Mesothelial cell of epicardium (in vitro differentiated cells): ENCODE data around the gene TMEM201. TPM values are rescaled to one million over a fixed set of nuclear protein-coding genes. Genes with fewer than 3 reads are reported as not detected.

Experiments
- DNase-seq, 2 experiments: peaks; one replicate each; pipeline ENCODE4 v3.0.0; 2021; ENCODE audit warnings: low spot score in 2 of 2; ENCODE audit not compliant: unreplicated experiment in 2 of 2
- H3K27ac Mint-ChIP-seq: 2 replicates; pipeline ENCODE4 v1.8.0; 2021; ENCODE audit warnings: mixed read lengths
- H3K27me3 Mint-ChIP-seq: 2 replicates; pipeline ENCODE4 v1.8.0; 2021; ENCODE audit warnings: low read depth, mixed read lengths
- H3K36me3 Mint-ChIP-seq: 2 replicates; pipeline ENCODE4 v1.8.0; 2021; ENCODE audit warnings: mixed read lengths
- H3K4me1 Mint-ChIP-seq: 2 replicates; pipeline ENCODE4 v1.8.0; 2021; ENCODE audit warnings: mixed read lengths
- H3K4me3 Mint-ChIP-seq: 2 replicates; pipeline ENCODE4 v1.8.0; 2021; ENCODE audit warnings: mild to moderate bottlenecking, moderate library complexity, mixed read lengths
- H3K9me3 Mint-ChIP-seq: 2 replicates; pipeline ENCODE4 v1.8.0; 2021; ENCODE audit warnings: mixed read lengths
- CTCF ChIP-seq: fragments of 200-600 bp; sonication (generic); IDR thresholded peaks from one replicate; pipeline ENCODE4 v1.5.0; 2021; ENCODE audit warnings: antibody characterized with exemption; ENCODE audit not compliant: unreplicated experiment
- total RNA-seq: library from RNA; stranded (reverse); gene quantifications from 3 replicates; pipeline ENCODE4 v1.2.1, GENCODE V29; 2021

TMEM201 gene
- total RNA-seq, 1 donor from 2014 or later = 31.8 TPM

GRCh38 chr1:9663257-9663656 is 74.5 kb downstream of the TMEM201 start:
- Mint-ChIP-seq H3K9me3 (no peaks in the 10 kb centered on the region), H3K4me3 (no peak overlapping the region), H3K4me1 (peaks cover 6% of the 10 kb centered on the region), H3K27ac (no peak overlapping the region), H3K36me3 (no peaks in the 10 kb centered on the region), H3K27me3 (peaks cover 17% of the 10 kb centered on the region)
- no peak for TF ChIP-seq CTCF
- no peak for DNase-seq

Other genes with a start within 250 kb of the TMEM201 start
- gene SLC25A33, start 49.4 kb upstream of the TMEM201 start, total RNA-seq = 4.7 to 5.2 TPM (median 5.1 TPM) in 3 replicates
- gene PIK3CD, start 62.8 kb downstream of the TMEM201 start, total RNA-seq = 3.7 to 4.7 TPM (median 4.3 TPM) in 3 replicates
- 125 to 127 TPM (median 127 TPM) in 3 replicates for gene CLSTN1, start 235.1 kb downstream of the TMEM201 start, total RNA-seq